Transverse colon (tissue), 4 donors: ENCODE results near the gene LRRN1. TPM values are rescaled to one million over a fixed set of nuclear protein-coding genes. Genes with fewer than 3 reads are reported as not detected.

Experiments used
- DNase-seq: peaks from one replicate; pipeline ENCODE4 v3.0.0-alpha.2; 2019
- H3K27ac ChIP-seq, 4 donors: fragments of 200-600 bp; sonication (generic); 2 replicates each; pipeline ENCODE4 v1.5.1; 2016 to 2018; ENCODE audit warnings: inconsistent platforms in 4 of 4
- H3K27me3 ChIP-seq: fragments of 200-600 bp; sonication (generic); 2 replicates; pipeline ENCODE4 v1.5.1; 2017; ENCODE audit warnings: inconsistent platforms
- H3K36me3 ChIP-seq, 4 donors: fragments of 200-600 bp; sonication (generic); 2 replicates each; pipeline ENCODE4 v1.5.1; 2017 to 2019; ENCODE audit warnings: inconsistent platforms in 4 of 4
- H3K4me1 ChIP-seq, 4 donors: fragments of 200-600 bp; sonication (generic); 2 replicates each; pipeline ENCODE4 v1.5.1; 2017 to 2020; ENCODE audit warnings: inconsistent platforms in 4 of 4
- H3K4me3 ChIP-seq, 4 donors: fragments of 200-600 bp; sonication (generic); 1 replicate in 1 of 4; 2 replicates in 3 of 4; pipeline versions ENCODE4 v1.5.1 to v1.6.1; 2017 to 2019; ENCODE audit warnings: inconsistent platforms in 4 of 4
- H3K9me3 ChIP-seq, 2 donors: fragments of 200-600 bp; sonication (generic); 2 replicates each; pipeline ENCODE4 v1.5.1; 2017 to 2019; ENCODE audit warnings: inconsistent platforms in 2 of 2
- EP300 ChIP-seq: sonication (generic); formaldehyde crosslinking; IDR thresholded peaks from one replicate; pipeline ENCODE4 v1.6.1; 2017; ENCODE audit warnings: antibody characterized with exemption, low read depth
- POLR2A ChIP-seq: fragments of 450-650 bp; IDR thresholded peaks from one replicate; pipeline ENCODE4 v1.6.1; 2016; ENCODE audit warnings: antibody characterized with exemption, mild to moderate bottlenecking, moderate library complexity
- POLR2AphosphoS5 ChIP-seq, 3 donors: sonication (generic); formaldehyde crosslinking; IDR thresholded peaks; one replicate each; pipeline ENCODE4 v1.6.1; 2016; ENCODE audit warnings: antibody characterized with exemption in 3 of 3
- WGBS, 2 donors: methylation state at CpG; one replicate each; pipeline ENCODE4 v1.1.5; 2018; ENCODE audit warnings: low coverage in 1 of 2; 5-methylcytosine and 5-hydroxymethylcytosine counted together
- in situ Hi-C, 4 donors: fragments of 200-750 bp; cut with MboI; loops; one replicate each; pipeline versions ENCODE4 v1.15.0 to v1.15.1; 2017; ENCODE audit warnings: low sequenced_read_pairs in 3 of 4, low pct_ligation_motif_present in 1 of 4, low pct_unique_long_range_greater_than_20kb in 1 of 4
- intact Hi-C: fragments of 100-400 bp; cut with DNase I; formaldehyde crosslinking; loops from one replicate; pipeline ENCODE4 v1.15.1; 2023; ENCODE audit warnings: low total_unique reads
- total RNA-seq, 4 donors: library from RNA; depleted of rRNA; stranded (reverse); fragments of >200 nt; gene quantifications; one replicate each; pipeline ENCODE4 v1.1.0, GENCODE V29; 2016
- TF ChIP-seq, protein P1 (sequence below), 5 experiments: fragments of 200-600 bp in 3 of 5; fragments of 450-650 bp in 2 of 5; sonication (generic) in 3 of 5; IDR thresholded peaks; 1 replicate in 2 of 5; 2 replicates in 3 of 5; pipeline ENCODE4 v1.5.1; 2016 to 2017; ENCODE audit warnings: antibody characterized with exemption in 5 of 5, inconsistent platforms in 3 of 5, mild to moderate bottlenecking in 2 of 5, moderate library complexity in 1 of 5

Gene LRRN1
- total RNA-seq, 4 donors from 2014 or later, result 0.32 to 0.55 TPM; not detected in 2

DNA sequence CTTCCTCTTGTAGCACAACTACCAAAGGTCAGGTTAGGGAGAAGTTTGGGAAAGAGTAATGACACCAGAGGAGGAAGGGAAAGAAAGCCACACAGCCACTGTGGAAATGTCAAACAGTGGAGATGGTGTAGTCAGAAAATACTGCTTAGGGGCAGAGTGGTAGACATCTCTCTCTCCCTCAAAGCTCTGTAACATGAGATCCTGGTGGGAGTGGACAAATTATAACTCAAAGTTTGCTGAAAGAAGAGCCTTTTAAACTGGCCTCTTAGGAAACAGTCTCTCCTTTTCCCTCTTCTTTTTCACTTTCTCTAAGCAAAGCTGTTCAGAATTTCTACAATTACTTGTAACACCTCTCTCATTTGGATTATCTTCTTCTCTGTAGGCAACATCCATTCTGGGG is 55.8 kb downstream of the LRRN1 start:
- no peaks in the 10 kb centered on the region for H3K9me3 ChIP-seq
- in situ Hi-C loops, result no loop called here
- no peak overlapping the region for H3K27ac ChIP-seq
- no peaks in the 10 kb centered on the region for H3K4me1 ChIP-seq
- H3K27me3 ChIP-seq, result no peaks in the 10 kb centered on the region
- intact Hi-C loops, result no loop called here
- no peak for TF ChIP-seq POLR2AphosphoS5 (IDR thresholded peaks at IDR 0.05)
- TF ChIP-seq EP300, result no peak
- TF ChIP-seq, protein P1, sequence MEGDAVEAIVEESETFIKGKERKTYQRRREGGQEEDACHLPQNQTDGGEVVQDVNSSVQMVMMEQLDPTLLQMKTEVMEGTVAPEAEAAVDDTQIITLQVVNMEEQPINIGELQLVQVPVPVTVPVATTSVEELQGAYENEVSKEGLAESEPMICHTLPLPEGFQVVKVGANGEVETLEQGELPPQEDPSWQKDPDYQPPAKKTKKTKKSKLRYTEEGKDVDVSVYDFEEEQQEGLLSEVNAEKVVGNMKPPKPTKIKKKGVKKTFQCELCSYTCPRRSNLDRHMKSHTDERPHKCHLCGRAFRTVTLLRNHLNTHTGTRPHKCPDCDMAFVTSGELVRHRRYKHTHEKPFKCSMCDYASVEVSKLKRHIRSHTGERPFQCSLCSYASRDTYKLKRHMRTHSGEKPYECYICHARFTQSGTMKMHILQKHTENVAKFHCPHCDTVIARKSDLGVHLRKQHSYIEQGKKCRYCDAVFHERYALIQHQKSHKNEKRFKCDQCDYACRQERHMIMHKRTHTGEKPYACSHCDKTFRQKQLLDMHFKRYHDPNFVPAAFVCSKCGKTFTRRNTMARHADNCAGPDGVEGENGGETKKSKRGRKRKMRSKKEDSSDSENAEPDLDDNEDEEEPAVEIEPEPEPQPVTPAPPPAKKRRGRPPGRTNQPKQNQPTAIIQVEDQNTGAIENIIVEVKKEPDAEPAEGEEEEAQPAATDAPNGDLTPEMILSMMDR (IDR thresholded peaks at IDR 0.05), result no peak
- no peak for TF ChIP-seq POLR2A
- DNase-seq, result no peak
- H3K36me3 ChIP-seq, result no peaks in the 10 kb centered on the region
- H3K4me3 ChIP-seq, result no peak overlapping the region

DNA sequence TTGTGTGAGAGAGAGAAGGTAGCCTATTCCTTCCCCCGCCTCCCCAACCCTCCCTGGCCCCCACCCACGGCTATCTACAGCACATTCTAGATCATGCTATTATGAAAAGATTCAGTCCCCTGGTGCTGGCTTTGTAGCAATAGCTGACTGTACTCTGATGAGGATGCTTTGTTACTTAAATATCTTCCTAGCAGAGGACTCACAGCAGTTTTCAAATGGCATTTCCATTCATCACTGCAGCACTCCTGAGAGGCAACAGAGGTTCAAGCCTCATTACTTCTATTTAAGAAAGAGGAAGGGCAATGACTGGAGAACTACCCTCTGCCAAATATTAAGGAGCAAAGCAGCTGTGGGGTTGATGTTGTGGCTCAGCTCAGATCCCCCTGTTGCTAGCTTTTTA is 61.0 kb downstream of the LRRN1 start:
- Histone ChIP-seq H3K9me3 (no peaks in the 10 kb centered on the region), H3K27me3 (no peaks in the 10 kb centered on the region), H3K27ac (no peak overlapping the region), H3K36me3 (no peaks in the 10 kb centered on the region), H3K4me1 (no peaks in the 10 kb centered on the region), H3K4me3 (no peak overlapping the region)
- TF ChIP-seq, protein P1 (IDR thresholded peaks at IDR 0.05), result no peak
- no peak for TF ChIP-seq POLR2A
- no peak for TF ChIP-seq EP300
- no peak for TF ChIP-seq POLR2AphosphoS5 (IDR thresholded peaks at IDR 0.05)
- WGBS, 2 donors, result 69 to 83% methylated on average over 2 of the region's 2 CpGs
- in situ Hi-C loops (no loop called here), intact Hi-C loops (no loop called here)
- no peak for DNase-seq

DNA sequence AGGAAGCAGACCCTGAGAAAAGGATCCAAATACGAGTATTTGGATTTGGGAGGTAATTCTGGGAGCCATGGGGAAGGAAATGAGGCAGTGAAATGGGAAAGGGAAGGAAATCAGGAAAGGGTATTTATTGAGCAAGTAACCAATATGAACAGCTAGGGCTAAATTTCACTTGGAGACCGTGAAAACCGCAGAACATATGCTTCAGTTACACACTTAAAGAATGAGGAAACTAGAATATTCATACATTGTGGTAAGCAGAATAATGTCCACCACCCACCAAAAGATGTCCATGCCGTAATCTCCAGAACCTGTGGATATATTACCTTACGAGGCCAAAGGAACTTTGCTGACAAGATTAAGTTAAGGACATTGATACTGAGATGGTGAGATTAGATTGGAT is 63.3 kb downstream of the LRRN1 start:
- no peaks in the 10 kb centered on the region for H3K27me3 ChIP-seq
- no peak for DNase-seq
- H3K9me3 ChIP-seq, result no peaks in the 10 kb centered on the region
- TF ChIP-seq EP300 (no peak), POLR2A (no peak), POLR2AphosphoS5 (IDR thresholded peaks at IDR 0.05) (no peak)
- TF ChIP-seq, protein P1 (IDR thresholded peaks at IDR 0.05), result no peak
- no peaks in the 10 kb centered on the region for H3K36me3 ChIP-seq
- H3K4me1 ChIP-seq, result no peaks in the 10 kb centered on the region
- intact Hi-C loops (no loop called here), in situ Hi-C loops (no loop called here)
- H3K4me3 ChIP-seq, result no peak overlapping the region
- no peak overlapping the region for H3K27ac ChIP-seq
- 87 to 95% methylated on average over 3 to 5 of the region's 5 CpGs for WGBS, 2 donors

DNA sequence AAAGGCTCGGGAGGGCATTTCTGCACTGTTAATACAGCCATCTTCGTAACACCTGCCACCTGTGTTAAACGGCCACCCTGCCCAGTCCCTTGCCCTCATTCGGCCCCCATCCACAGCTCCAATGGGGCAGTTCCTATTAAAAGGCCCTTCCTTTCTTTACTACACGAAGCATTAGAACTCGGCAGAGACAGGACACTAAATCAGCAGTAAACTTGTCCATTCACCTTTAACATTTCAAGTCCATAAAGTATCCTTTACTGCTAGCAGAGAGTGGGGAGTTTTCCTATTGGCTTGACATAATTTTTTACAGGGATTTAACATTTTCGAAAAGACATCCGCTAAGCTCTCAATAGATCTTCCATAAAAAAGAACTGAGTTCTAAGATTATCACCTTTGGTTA is 76.3 kb downstream of the LRRN1 start:
- intact Hi-C loops (loop anchor here (2.0 to 5.0 kb wide), 2 partner anchors 65 to 303 kb away; no protein-coding TSS in a partner anchor), in situ Hi-C loops (no loop called here)
- DNase-seq, result no peak
- TF ChIP-seq, protein P1 (IDR thresholded peaks at IDR 0.05), result no peak
- TF ChIP-seq POLR2AphosphoS5 (IDR thresholded peaks at IDR 0.05) (no peak), EP300 (no peak), POLR2A (no peak)
- H3K27ac ChIP-seq, result no peak overlapping the region
- no peak overlapping the region for H3K4me3 ChIP-seq
- H3K27me3 ChIP-seq, result no peaks in the 10 kb centered on the region
- H3K36me3 ChIP-seq, result no peaks in the 10 kb centered on the region
- 63 to 75% methylated on average over 6 to 8 of the region's 8 CpGs for WGBS, 2 donors
- H3K9me3 ChIP-seq, result no peaks in the 10 kb centered on the region
- no peaks in the 10 kb centered on the region for H3K4me1 ChIP-seq
